Activated CD4-positive, alpha-beta T cell treated with anti-CD3 and anti-CD28 coated beads, Interleukin-2, amount 50 U/mL, for 4 hours (primary cell): ENCODE measurements around the gene RPL9.
"Not testable (repeated sequence)": the region's sequence is repeated elsewhere in the genome, so short reads cannot be mapped to it uniquely, and the experiment has no call there.

Source experiments
- DNase-seq, 2 experiments: peaks; one replicate each; pipeline ENCODE4 v3.0.0-alpha.2; 2020

Gene RPL9

GRCh38 chr4:39464886-39465501 lies 6.3 kb upstream of the RPL9 start:
- DNase-seq = no peak

- DNase-seq = not testable (repeated sequence)
These were observed 589 bp downstream of the RPL9 start for GRCh38 chr4:39458161-39458504.

GRCh38 chr4:39456946-39457763 lies 1.6 kb downstream of the RPL9 start:
- no peak for DNase-seq

GRCh38 chr4:39455486-39455885 lies 3.2 kb downstream of the RPL9 start:
- no peak for DNase-seq

- DNase-seq = no peak
These were observed 5.0 kb downstream of the RPL9 start for GRCh38 chr4:39453738-39454137.

- no peak for DNase-seq
These were observed 5.7 kb downstream of the RPL9 start for GRCh38 chr4:39452860-39453587.

GRCh38 chr4:39452153-39452859 lies 6.4 kb downstream of the RPL9 start:
- DNase-seq = no peak

- DNase-seq = no peak
These were observed 7.2 kb downstream of the RPL9 start for GRCh38 chr4:39451423-39452023.

- DNase-seq = no peak
These were observed 8.1 kb downstream of the RPL9 start for GRCh38 chr4:39450618-39451017.

- peak; percentile 6 to 7 for DNase-seq
These were observed 11.7 kb downstream of the RPL9 start for GRCh38 chr4:39446842-39447573.

- DNase-seq = no peak
These were observed 12.3 kb downstream of the RPL9 start for GRCh38 chr4:39446483-39446841.

GRCh38 chr4:39442998-39443397 lies 15.7 kb downstream of the RPL9 start:
- no peak for DNase-seq

GRCh38 chr4:39441593-39441992 lies 17.1 kb downstream of the RPL9 start:
- DNase-seq = no peak

- DNase-seq = no peak
These were observed 22.8 kb downstream of the RPL9 start for GRCh38 chr4:39435659-39436563.

GRCh38 chr4:39433878-39434492 lies 24.7 kb downstream of the RPL9 start:
- DNase-seq = no peak

GRCh38 chr4:39429476-39430334 lies 29.0 kb downstream of the RPL9 start:
- no peak for DNase-seq

GRCh38 chr4:39427520-39428114 lies 31.1 kb downstream of the RPL9 start:
- DNase-seq = no peak

GRCh38 chr4:39426728-39427127 lies 32.0 kb downstream of the RPL9 start:
- no peak for DNase-seq

- DNase-seq = not testable (repeated sequence)
These were observed 33.4 kb downstream of the RPL9 start for GRCh38 chr4:39425297-39425696.
